NCI-H446 (cell line): ENCODE data around the gene TRPM1.

Experiments used
- DNase-seq, 2 experiments: peaks; one replicate each; lab custom pipeline; 2025; lab: John Stamatoyannopoulos, UW

The TRPM1 gene

GRCh38 chr15:31049111-31049510 lies 52.4 kb downstream of the TRPM1 start:
- no peak for DNase-seq

DNA sequence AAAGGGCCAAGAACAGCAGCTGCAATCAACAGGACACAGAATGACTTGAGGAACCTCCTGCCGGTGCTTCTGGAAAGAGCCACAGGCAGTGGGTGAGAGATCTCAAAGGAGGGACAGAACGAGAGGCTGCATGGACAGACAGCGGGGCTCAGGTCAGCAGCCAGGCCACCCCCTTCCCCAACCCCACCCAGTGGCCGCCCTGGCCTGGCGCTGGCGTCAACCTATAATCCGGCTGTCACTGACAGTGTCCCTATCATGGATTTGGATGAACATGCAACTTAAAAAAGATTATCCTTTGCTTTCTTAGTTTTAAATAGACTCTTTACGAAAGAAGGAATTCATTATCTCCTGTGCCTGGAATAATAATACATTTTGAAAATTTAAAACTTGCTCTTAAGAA lies 54.1 kb downstream of the TRPM1 start:
- DNase-seq, result no peak

GRCh38 chr15:31046759-31047359 lies 54.7 kb downstream of the TRPM1 start:
- DNase-seq, result no peak

DNA sequence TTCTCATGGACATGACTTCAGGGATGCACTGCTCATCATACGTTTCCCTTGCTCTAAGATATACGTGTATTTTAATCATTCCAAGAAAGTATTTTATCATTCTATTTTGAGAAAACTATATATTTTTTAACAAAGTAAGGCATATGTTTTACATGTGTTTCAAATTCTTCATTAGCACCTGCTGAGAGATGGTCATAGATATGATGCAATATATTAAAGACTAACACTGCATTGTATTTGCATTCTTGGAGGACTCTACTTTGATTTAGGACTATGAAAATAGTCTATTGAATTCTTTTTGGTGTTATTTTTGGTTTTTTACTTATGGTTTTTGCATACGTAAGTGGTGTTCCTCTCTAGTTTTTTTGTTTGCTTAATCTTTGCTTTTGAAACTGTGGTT lies 55.9 kb downstream of the TRPM1 start:
- DNase-seq, result no peak

- no peak for DNase-seq
Measured at GRCh38 chr15:31042751-31043150, 58.8 kb downstream of the TRPM1 start.

DNA sequence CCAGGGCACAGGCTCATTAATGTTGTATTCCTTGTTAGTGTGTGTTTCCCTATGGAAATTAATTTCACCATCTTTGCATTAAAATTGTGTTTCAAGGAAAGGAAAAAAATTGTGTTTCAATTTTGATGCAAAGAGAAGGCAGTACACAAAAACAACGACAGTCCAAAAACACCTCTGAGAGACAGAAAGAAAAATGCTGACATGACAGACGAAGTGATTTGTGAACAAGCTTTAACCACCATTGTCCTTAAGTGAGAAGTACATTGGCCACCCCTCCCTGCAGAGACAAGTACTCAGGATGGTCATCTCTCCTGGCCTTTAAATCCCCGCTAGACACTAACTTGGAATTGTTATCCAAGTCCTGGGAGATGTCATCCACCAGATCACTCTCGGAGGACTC lies 59.9 kb downstream of the TRPM1 start:
- no peak for DNase-seq

- no peak for DNase-seq
Measured at GRCh38 chr15:31040611-31041010, 60.9 kb downstream of the TRPM1 start.

GRCh38 chr15:31039961-31040360 lies 61.6 kb downstream of the TRPM1 start:
- no peak for DNase-seq

- DNase-seq, result no peak
Measured at GRCh38 chr15:31037731-31038477, 63.6 kb downstream of the TRPM1 start.

- no peak for DNase-seq
Measured at GRCh38 chr15:31036783-31037182, 64.7 kb downstream of the TRPM1 start.

DNA sequence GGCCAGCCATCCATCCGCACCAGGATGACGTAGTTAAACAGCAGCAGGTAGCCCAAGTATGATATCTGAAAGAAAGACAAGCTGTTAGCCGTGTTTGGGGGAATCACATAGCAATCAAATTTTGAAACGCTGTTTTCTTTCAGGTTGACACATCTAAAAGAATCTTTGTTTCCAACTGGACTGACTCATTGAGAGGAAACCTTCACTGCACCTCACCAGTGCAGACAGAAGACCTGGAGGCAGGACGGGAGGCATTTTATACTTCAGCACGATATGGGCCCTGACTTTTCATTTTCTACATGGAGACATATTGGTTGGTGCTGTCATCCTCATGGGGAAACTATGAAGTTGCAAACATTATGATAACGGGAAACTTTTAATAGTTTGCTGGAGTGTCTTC lies 65.9 kb downstream of the TRPM1 start:
- no peak for DNase-seq

GRCh38 chr15:31034152-31034551 lies 67.4 kb downstream of the TRPM1 start:
- DNase-seq, result no peak

GRCh38 chr15:31032961-31033371 lies 68.6 kb downstream of the TRPM1 start:
- no peak for DNase-seq

DNA sequence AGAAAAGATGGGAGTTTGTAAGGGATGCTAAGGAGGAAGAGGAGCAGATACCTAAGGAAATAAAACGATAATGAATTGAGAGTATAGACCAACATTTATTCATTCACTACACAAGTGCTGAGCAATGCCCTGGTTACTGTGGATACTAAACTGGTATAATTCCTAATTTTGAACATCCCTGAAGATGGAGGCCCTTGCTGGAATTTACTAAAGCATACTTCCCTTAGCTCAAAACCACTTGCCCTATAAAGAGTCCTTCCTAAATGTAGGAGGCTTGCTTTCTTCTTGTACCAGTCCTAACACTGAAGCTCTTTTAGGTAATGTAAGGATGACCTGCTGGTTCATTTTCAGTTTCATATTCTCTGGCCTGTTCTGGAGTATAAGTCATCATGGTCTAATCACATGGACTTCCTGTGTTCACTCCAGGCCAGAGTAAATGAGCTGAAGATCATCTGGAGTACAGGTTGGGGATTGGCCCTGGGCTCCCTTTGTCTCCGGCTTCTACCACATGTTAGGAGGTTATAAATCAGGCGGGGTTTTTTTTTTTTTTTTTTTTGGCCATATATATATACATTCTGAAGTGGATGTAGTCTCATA lies 70.0 kb downstream of the TRPM1 start:
- DNase-seq, result no peak

GRCh38 chr15:31027910-31028578 lies 73.5 kb downstream of the TRPM1 start:
- no peak for DNase-seq

GRCh38 chr15:31025996-31026395 lies 75.5 kb downstream of the TRPM1 start:
- no peak for DNase-seq

- no peak for DNase-seq
Measured at GRCh38 chr15:31024979-31025378, 76.5 kb downstream of the TRPM1 start.

- DNase-seq, result no peak
Measured at GRCh38 chr15:31024330-31024729, 77.2 kb downstream of the TRPM1 start.

DNA sequence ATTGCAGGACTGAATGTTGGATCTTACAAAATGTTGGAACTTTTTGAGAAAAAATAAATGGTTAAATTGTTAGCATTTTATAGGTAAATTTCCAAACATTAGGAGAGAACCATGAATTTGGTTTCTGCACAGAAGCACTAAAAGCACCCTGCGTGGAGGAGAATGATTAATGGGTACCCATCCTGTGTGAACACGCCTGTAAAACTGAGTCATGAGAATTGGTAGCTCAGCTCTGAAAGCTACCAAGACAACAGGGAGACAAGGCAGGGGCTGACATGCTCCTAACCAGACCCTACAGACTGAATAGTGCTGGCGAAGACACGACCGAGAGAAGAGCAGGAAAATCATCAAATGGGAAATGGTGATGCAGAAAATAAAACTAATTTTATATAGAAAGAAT lies 77.7 kb downstream of the TRPM1 start:
- no peak for DNase-seq

DNA sequence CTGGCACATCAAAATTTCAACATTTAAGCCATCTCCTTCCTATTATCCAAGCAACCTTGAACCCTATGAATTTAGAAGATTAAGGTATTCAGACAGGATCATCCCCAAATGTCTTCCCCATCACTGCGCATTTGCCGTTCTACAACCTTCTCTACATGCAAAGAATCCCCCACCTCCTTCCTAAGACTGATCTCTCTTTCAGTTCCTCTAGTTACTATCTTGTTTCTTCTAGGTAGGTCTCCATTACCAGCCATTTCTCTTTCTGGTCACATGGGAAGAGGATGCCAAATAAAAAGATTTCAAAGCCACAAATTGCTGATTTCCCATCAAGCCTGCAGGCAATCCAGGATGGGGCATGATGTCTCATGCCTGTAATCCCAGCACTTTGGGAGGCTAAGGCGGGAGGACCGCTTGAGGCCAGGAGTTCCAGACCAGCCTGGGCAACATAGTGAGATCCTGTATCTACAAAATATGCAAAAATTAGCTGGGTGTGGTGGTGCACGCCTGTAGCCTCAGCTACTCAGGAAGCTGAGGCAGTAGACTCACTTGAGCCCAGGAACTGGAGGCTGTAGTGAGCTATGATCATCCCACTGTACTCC lies 80.4 kb downstream of the TRPM1 start:
- DNase-seq, result no peak

GRCh38 chr15:31020542-31020941 lies 81.0 kb downstream of the TRPM1 start:
- DNase-seq, result no peak

GRCh38 chr15:31019986-31020385 lies 81.5 kb downstream of the TRPM1 start:
- DNase-seq, result no peak

DNA sequence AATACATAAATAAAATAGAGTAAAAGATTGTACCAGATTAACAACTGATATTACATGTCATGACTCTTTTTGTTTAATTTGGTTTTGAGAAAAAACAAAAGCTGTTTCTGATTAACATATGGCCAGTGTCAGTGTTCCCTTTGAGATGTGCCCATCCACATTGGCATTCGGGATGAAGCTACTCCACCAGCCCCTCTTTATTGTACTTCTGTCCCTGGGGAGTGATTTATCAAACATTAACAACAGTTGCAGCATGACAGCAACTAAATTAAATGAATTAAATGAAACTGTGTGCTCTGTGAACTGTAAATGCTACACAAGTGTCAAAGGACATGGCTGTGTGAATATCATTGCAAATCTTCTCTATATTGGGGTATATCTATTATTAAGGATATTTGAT lies 84.2 kb downstream of the TRPM1 start:
- DNase-seq, result no peak
